HK-2 (cell line): ENCODE results near the gene KRTAP5-3.

ENCODE experiments used
- DNase-seq: peaks from one replicate; pipeline ENCODE4 v3.0.0-alpha.2; 2018; ENCODE audit not compliant: unreplicated experiment

KRTAP5-3 gene

GRCh38 chr11:1643146-1643690 lies 35.0 kb upstream of the KRTAP5-3 start:
- no peak for DNase-seq

- DNase-seq: no peak
These were observed 34.3 kb upstream of the KRTAP5-3 start for GRCh38 chr11:1642288-1643145.

- no peak for DNase-seq
These were observed 32.8 kb upstream of the KRTAP5-3 start for GRCh38 chr11:1641096-1641495.

DNA sequence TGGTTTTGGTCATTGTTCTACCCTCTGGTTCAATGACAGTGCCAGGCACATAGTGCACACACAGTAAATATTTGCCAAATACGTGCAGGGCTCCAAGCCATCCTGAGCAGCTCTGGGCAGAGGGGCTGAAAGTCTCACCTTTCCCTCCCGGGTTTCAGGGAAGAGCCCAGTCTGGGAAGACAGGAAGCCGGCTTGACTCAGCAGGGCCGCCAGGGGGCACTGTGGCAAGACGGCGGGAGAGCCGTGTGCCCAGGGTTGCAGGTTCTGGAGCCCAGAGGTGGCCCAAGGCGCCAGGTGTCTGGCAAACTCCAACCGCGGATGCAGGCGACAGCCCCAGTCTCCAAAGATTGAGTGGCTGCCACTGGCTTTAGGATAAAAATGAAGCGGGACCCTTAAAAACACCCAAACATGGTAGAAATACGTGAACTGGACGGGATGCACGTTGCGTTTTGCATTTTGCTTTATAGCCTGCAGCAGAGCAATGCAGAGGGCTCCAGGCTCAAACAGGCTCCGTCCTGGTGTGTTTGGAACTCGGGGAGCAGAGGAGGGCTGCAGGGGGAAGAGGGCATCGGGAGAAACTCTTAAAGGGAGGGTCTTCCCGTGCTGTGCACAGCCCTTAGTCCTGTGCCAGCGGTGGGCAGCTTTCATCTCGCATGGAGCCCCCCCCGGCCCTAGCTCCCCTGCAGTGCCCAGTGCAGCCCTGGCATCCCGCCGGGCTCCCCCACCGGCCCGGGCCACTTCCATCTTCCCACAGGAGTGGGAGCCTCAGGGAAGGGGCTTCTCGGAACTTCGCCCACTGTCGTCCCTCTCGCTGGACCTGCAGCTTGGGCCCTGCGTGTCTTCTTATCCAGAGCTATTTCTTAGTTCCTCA lies 32.0 kb upstream of the KRTAP5-3 start:
- DNase-seq: peak; percentile 19

- DNase-seq: no peak
These were observed 31.4 kb upstream of the KRTAP5-3 start for GRCh38 chr11:1639666-1640065.

- DNase-seq: no peak
These were observed 30.9 kb upstream of the KRTAP5-3 start for GRCh38 chr11:1639102-1639620.

GRCh38 chr11:1638344-1638743 lies 30.1 kb upstream of the KRTAP5-3 start:
- DNase-seq: no peak

DNA sequence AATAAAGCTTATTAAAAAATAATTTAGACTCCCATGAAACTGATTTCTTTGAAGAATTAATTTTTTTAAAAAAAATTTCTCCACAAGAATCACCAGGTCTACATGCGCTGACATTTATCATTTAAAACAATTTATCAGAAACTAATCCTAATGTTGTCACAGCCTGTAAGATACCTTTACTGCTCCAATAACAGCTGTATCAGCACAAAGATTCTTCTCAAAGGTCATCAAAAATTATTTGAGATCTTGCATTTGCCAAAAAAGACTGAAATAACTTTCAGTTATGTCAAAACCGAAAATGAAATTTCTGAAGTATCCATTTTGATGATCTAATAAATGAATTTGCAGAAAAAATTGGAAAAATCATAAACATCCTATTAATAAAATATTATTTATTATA lies 29.4 kb upstream of the KRTAP5-3 start:
- DNase-seq: no peak

DNA sequence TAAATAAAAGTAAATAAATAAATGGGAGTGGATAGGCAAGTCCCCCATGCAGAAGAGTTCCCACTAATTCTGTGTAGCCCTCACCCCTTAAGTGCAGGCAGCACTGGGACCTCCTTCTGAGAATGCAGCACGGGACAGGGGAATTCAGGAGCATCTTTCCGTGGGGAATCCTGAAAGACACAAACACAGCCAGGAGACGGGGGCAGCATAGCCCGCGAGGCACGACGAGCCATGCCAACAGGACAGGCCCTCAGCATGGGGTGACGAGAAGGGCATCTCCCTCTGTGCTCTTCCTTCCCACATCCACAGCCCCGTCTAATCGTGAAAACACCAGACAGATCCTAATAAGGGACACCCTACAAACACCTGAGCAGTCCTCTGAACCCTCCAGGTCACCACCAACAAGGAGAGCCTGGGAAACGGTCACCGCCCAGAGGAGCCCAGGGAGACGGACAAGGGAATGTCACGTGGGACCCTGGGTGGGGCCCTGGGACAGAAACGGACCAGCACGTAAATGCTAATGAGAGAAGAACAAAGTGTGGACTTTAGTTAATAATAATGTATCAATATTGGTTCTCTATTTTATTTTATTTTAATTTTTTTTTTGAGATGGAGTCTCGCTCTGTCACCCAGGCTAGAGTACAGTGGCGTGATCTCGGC lies 28.2 kb upstream of the KRTAP5-3 start:
- no peak for DNase-seq

GRCh38 chr11:1633864-1634263 lies 25.6 kb upstream of the KRTAP5-3 start:
- DNase-seq: no peak

DNA sequence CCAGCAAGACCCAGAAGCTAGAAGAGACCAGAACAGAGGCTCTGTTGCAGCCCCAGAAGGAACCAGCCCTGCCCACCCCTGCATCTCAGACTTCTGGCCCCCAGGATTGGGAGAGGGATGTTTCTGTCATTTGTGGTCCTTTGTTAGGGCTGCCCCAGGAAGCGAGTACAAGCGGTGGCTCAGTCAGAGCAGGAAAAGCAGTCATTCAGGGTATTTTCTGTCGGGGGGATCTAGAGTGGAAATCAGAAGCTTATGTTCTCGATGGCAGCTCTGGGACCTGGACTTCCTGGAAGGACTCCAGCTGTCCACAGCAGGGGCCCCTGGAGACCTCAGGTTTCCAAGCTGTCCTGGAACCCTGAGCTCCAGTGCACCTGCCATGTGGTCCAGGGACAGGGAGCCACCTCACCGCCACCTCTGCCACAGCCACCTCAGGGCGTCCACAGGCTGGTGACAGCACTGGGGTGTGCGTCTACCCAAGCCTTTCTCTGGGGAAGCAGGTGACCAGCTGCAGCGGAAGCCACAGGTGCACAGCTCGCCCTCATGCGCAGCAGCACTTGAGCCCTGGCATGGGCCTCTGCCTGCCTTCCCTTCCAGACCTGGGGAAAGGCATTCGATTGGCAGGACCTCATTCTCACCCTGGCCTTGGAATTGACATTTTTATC lies 23.9 kb upstream of the KRTAP5-3 start:
- DNase-seq: no peak

- no peak for DNase-seq
These were observed 22.9 kb upstream of the KRTAP5-3 start for GRCh38 chr11:1631066-1631568.

- DNase-seq: no peak
These were observed 22.0 kb upstream of the KRTAP5-3 start for GRCh38 chr11:1630271-1630670.

GRCh38 chr11:1629326-1630185 lies 21.3 kb upstream of the KRTAP5-3 start, which contains the start of gene KRTAP5-5:
KRTAP5-5 (plus strand) TSS chr11:1629775; CDS start chr11:1629841, 66 bp downstream.
- DNase-seq: no peak

GRCh38 chr11:1628506-1629325 lies 20.5 kb upstream of the KRTAP5-3 start:
- peak; percentile 46 for DNase-seq

- no peak for DNase-seq
These were observed 17.3 kb upstream of the KRTAP5-3 start for GRCh38 chr11:1625541-1625940.

GRCh38 chr11:1624621-1625020 lies 16.4 kb upstream of the KRTAP5-3 start:
- DNase-seq: no peak

- no peak for DNase-seq
These were observed 15.5 kb upstream of the KRTAP5-3 start for GRCh38 chr11:1623716-1624115.

- DNase-seq: no peak
These were observed 13.8 kb upstream of the KRTAP5-3 start, which contains the start of gene KRTAP5-4 for GRCh38 chr11:1622086-1622485. KRTAP5-4 (minus strand) TSS chr11:1622138; CDS start chr11:1622093, 45 bp downstream.
